Vagina (tissue), 2 donors: ENCODE data around the gene TPBGL. TPM values are rescaled to one million over a fixed set of nuclear protein-coding genes. Genes with fewer than 3 reads are reported as not detected.

Experiments used
- DNase-seq, 2 donors: peaks; one replicate each; pipeline ENCODE4 v3.0.0-alpha.2; 2017; ENCODE audit errors: extremely low spot score in 2 of 2
- H3K27ac ChIP-seq: fragments of 200-600 bp; sonication (generic); one replicate; pipeline ENCODE4 v1.5.1; 2019
- H3K27me3 ChIP-seq: fragments of 200-600 bp; sonication (generic); one replicate; pipeline ENCODE4 v1.5.1; 2019
- H3K36me3 ChIP-seq, 2 donors: fragments of 200-600 bp; sonication (generic); one replicate each; pipeline ENCODE4 v1.5.1; 2017 to 2019
- H3K4me1 ChIP-seq: fragments of 200-600 bp; sonication (generic); one replicate; pipeline ENCODE4 v1.5.1; 2019
- H3K4me3 ChIP-seq, 2 donors: fragments of 200-600 bp; sonication (generic); 1 replicate in 1 of 2; 2 replicates in 1 of 2; pipeline ENCODE4 v1.5.1; 2016 to 2019
- H3K9me3 ChIP-seq: fragments of 200-600 bp; sonication (generic); one replicate; pipeline ENCODE4 v1.5.1; 2019
- CTCF ChIP-seq, 3 experiments: fragments of 450-650 bp in 2 of 3; fragments of 200-600 bp in 1 of 3; sonication (generic) in 1 of 3; IDR thresholded peaks; one replicate each; pipeline ENCODE4 v1.5.1; 2017 to 2019; ENCODE audit warnings: antibody characterized with exemption in 3 of 3, mild to moderate bottlenecking in 2 of 3, moderate library complexity in 2 of 3
- POLR2A ChIP-seq, 2 donors: fragments of 450-650 bp; IDR thresholded peaks; one replicate each; pipeline ENCODE4 v1.6.1; 2017; ENCODE audit warnings: antibody characterized with exemption in 2 of 2, mild to moderate bottlenecking in 2 of 2, moderate library complexity in 2 of 2
- POLR2AphosphoS5 ChIP-seq, 2 donors: sonication (generic); formaldehyde crosslinking; IDR thresholded peaks; one replicate each; pipeline ENCODE4 v1.9.0; 2017; ENCODE audit warnings: antibody characterized with exemption in 2 of 2, mild to moderate bottlenecking in 2 of 2, low read depth in 1 of 2; ENCODE audit not compliant: insufficient read depth in 1 of 2
- intact Hi-C: fragments of 100-400 bp; cut with DNase I; formaldehyde crosslinking; loops from one replicate; pipeline ENCODE4 v1.15.1; 2023
- total RNA-seq: library from RNA; depleted of rRNA; stranded (reverse); fragments of >200 nt; gene quantifications from one replicate; pipeline ENCODE4 v1.2.3, GENCODE V29; 2016

The TPBGL gene
- total RNA-seq, 1 donor from 2014 or later, result 1.7 TPM

DNA sequence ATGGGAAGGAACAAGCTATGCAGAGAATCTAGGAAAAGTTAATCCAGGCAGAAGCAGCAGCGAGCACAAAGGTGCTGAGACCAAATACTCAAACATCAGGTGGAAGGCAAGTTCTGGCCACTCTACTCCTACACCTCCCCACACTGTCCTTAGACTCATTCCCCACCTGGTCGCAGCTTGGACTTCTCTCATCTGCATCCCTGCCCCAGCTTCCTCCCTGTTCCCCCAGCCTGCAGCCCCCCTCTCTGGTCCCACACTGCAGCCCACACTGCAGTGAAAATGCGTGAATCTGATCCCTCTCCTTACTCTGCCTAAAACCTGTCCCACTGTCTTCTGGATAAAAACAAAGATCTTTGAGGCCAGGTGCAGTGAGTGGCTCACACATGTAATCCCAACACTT, 9.1 kb downstream of the TPBGL start:
- DNase-seq, result no peak
- intact Hi-C loops, result loop anchor here (10.0 kb wide), 2 partner anchors 225 to 305 kb away; partner anchors contain the start of genes SPCS2 and XRRA1
- H3K36me3 ChIP-seq, result no peaks in the 10 kb centered on the region
- peaks cover 5% of the 10 kb centered on the region for H3K9me3 ChIP-seq
- no peak overlapping the region for H3K4me3 ChIP-seq
- TF ChIP-seq POLR2AphosphoS5 (IDR thresholded peaks at IDR 0.05; ENCODE audit: insufficient read depth in 1 of 2, low read depth in 1 of 2), result no peak
- TF ChIP-seq POLR2A (IDR thresholded peaks at IDR 0.05), result no peak
- TF ChIP-seq CTCF (IDR thresholded peaks at IDR 0.05), result no peak
- H3K27me3 ChIP-seq, result no peaks in the 10 kb centered on the region
- no peak overlapping the region for H3K27ac ChIP-seq
- H3K4me1 ChIP-seq, result no peaks in the 10 kb centered on the region

DNA sequence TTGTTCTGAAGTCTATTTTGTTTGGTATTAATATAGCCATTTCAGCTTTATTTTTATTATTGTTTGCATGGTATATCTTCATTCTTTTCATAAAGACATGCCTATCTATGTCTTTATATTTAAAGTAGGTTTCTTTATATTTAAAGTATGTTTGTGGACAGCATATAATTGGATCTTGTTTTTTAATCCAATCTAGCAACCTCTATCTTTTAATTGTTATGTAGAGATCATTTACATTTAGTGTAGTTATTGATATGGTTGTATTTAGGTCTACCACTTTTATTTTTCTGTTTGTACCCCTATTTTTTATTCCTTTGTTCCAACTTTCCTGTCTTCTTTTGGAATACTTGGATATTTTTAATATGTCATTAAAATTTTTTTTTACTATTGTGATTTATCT, 13.8 kb downstream of the TPBGL start:
- TF ChIP-seq POLR2AphosphoS5 (IDR thresholded peaks at IDR 0.05; ENCODE audit: insufficient read depth in 1 of 2, low read depth in 1 of 2) (no peak), CTCF (IDR thresholded peaks at IDR 0.05) (no peak), POLR2A (IDR thresholded peaks at IDR 0.05) (no peak)
- H3K9me3 ChIP-seq, result peaks cover 5% of the 10 kb centered on the region
- no peak overlapping the region for H3K27ac ChIP-seq
- no peak for DNase-seq
- intact Hi-C loops, result no loop called here
- no peaks in the 10 kb centered on the region for H3K4me1 ChIP-seq
- H3K36me3 ChIP-seq, result no peaks in the 10 kb centered on the region
- no peaks in the 10 kb centered on the region for H3K27me3 ChIP-seq
- H3K4me3 ChIP-seq, result no peak overlapping the region

- no peak for DNase-seq
- no peaks in the 10 kb centered on the region for H3K9me3 ChIP-seq
- intact Hi-C loops, result no loop called here
- no peaks in the 10 kb centered on the region for H3K27me3 ChIP-seq
- H3K27ac ChIP-seq, result no peak overlapping the region
- H3K36me3 ChIP-seq, result no peaks in the 10 kb centered on the region
- peaks cover 9% of the 10 kb centered on the region for H3K4me1 ChIP-seq
- no peak for TF ChIP-seq CTCF (IDR thresholded peaks at IDR 0.05)
- no peak for TF ChIP-seq POLR2AphosphoS5 (IDR thresholded peaks at IDR 0.05; ENCODE audit: insufficient read depth in 1 of 2, low read depth in 1 of 2)
- no peak for TF ChIP-seq POLR2A (IDR thresholded peaks at IDR 0.05)
- H3K4me3 ChIP-seq, result no peak overlapping the region
Measured at GRCh38 chr11:75260396-75261170, 20.0 kb downstream of the TPBGL start.

- TF ChIP-seq POLR2AphosphoS5 (IDR thresholded peaks at IDR 0.05; ENCODE audit: insufficient read depth in 1 of 2, low read depth in 1 of 2), result no peak
- no peak for TF ChIP-seq POLR2A (IDR thresholded peaks at IDR 0.05)
- no peaks in the 10 kb centered on the region for H3K9me3 ChIP-seq
- no peaks in the 10 kb centered on the region for H3K36me3 ChIP-seq
- no peak overlapping the region for H3K27ac ChIP-seq
- no peak overlapping the region for H3K4me3 ChIP-seq
- peaks cover 9% of the 10 kb centered on the region for H3K4me1 ChIP-seq
- H3K27me3 ChIP-seq, result no peaks in the 10 kb centered on the region
- no peak for DNase-seq
- intact Hi-C loops, result no loop called here
Measured at GRCh38 chr11:75261902-75262361, 21.4 kb downstream of the TPBGL start.

DNA sequence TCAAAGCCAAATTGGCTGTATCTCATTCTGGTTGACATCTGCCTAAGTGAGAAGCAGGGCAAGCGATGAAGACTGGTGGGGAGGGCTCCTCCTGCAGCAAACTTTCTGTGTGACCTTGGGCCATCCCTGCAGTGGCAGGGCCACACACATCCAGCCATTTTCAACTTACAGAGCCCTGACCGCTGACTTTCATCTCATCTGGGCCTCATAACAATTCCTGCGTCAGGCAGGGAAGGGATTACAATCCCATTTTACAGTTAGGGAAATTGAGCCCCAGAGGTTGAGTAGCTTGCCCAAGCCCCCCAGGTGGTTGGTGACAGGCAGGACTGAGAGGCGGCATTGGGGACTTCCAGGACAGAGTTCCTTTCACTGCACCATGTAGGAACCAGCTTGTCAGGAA, 21.9 kb downstream of the TPBGL start:
- Histone ChIP-seq H3K36me3 (peaks cover 0 to 1% of the 10 kb centered on the region in 2 donors), H3K27ac (no peak overlapping the region), H3K27me3 (no peaks in the 10 kb centered on the region), H3K4me3 (no peak overlapping the region), H3K9me3 (no peaks in the 10 kb centered on the region), H3K4me1 (peaks cover 9% of the 10 kb centered on the region)
- intact Hi-C loops, result no loop called here
- no peak for DNase-seq
- no peak for TF ChIP-seq POLR2AphosphoS5 (IDR thresholded peaks at IDR 0.05; ENCODE audit: insufficient read depth in 1 of 2, low read depth in 1 of 2)
- no peak for TF ChIP-seq POLR2A (IDR thresholded peaks at IDR 0.05)
- no peak for TF ChIP-seq CTCF (IDR thresholded peaks at IDR 0.05)
